UCSD-AML1 (cell line): ENCODE results near the gene FSHR.

Source experiments
- DNase-seq: peaks from one replicate; lab custom pipeline; 2025; ENCODE audit not compliant: unreplicated experiment; lab: John Stamatoyannopoulos, UW

FSHR gene

DNA sequence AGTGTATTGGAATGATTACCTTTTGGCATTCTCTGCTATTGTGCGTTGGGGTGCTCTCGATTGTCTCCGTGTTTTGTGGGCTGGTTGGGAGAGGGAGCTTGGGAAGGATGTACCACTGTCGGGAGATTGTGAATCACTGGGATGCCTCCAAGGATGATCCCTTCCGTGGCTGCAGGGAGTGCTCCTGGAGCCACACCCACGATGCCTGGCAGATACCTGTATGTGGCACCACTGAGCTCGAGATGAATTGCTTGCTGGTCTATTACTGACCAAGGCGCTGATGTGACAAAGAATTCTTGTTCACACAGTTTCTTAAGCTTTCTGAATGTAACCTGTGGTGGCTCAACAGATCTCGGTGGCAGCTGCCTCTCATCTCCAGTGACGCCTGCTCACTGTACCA lies 239.1 kb downstream of the FSHR start:
- no peak for DNase-seq

DNA sequence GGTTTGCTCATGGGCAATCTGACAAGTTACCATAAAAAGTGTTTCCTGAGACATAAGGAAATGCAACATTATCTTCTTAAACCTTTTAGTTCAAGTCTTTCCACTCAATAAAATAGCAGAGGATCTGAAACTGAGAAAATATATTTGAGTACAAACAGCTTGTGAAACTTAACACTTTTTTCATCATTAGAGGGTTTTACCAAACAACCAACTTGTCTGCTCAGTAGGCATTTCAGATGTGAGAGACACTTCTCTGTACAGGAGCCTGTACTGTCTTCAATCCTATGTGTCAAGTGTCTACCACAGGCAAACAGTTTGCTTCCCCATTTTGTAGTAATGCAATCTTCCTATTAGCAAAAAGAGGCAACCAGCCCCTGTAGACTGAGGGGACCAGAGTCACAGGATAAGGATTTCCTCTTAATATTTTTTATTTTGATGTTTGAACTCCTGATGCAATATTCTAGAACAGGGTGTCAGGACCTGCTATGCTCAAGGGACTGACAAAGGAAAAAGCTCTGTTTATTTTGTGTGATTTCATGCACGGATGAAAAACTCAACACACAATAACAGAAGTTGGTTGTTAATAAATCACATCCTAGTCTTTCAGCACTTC lies 239.7 kb downstream of the FSHR start:
- DNase-seq = no peak
